HepG2 (cell line): Measurements from ENCODE around the gene RAB15. TPM values are rescaled to one million over a fixed set of nuclear protein-coding genes. Genes with fewer than 3 reads are reported as not detected.

Experiments
- CREM ChIP-seq, 2 experiments: sonication (generic) in 1 of 2; formaldehyde crosslinking in 1 of 2; IDR thresholded peaks; 2 replicates each; pipeline versions ENCODE4 v1.4.0 to v1.6.1; 2016 to 2020; ENCODE audit warnings: antibody characterized with exemption in 1 of 2, mild to moderate bottlenecking in 1 of 2, missing genetic modification reagents in 1 of 2
- HDAC2 ChIP-seq: sonication (generic); formaldehyde crosslinking; IDR thresholded peaks from 2 replicates; pipeline ENCODE4 v1.4.0; 2020; ENCODE audit warnings: missing genetic modification reagents
- HIVEP1 ChIP-seq: sonication (generic); formaldehyde crosslinking; IDR thresholded peaks from 2 replicates; pipeline ENCODE4 v1.4.0; 2020; ENCODE audit warnings: mild to moderate bottlenecking, missing genetic modification reagents
- HMGXB3 ChIP-seq: sonication (generic); formaldehyde crosslinking; IDR thresholded peaks from 2 replicates; pipeline ENCODE4 v1.4.0; 2020; ENCODE audit warnings: missing genetic modification reagents, borderline replicate concordance
- KAT8 ChIP-seq: IDR thresholded peaks from 2 replicates; pipeline ENCODE4 v1.6.1; 2016; ENCODE audit warnings: missing genetic modification reagents, missing compliant biosample characterization
- MATR3 ChIP-seq: sonication (generic); formaldehyde crosslinking; IDR thresholded peaks from 2 replicates; pipeline ENCODE4 v1.4.0; 2020; ENCODE audit warnings: missing genetic modification reagents
- MAX ChIP-seq: IDR thresholded peaks from 2 replicates; pipeline ENCODE4 v1.6.1; 2012; ENCODE audit warnings: inconsistent platforms
- NKX3-1 ChIP-seq: sonication (generic); formaldehyde crosslinking; IDR thresholded peaks from 2 replicates; pipeline ENCODE4 v1.5.0; 2020; ENCODE audit warnings: missing genetic modification reagents
- REL ChIP-seq: sonication (generic); formaldehyde crosslinking; conservative IDR thresholded peaks from 2 replicates; pipeline ENCODE4 v1.8.0; 2022; ENCODE audit warnings: mild to moderate bottlenecking, missing genetic modification reagents, moderate library complexity
- RFX1 ChIP-seq: fragments of 450-650 bp; IDR thresholded peaks from 2 replicates; pipeline ENCODE4 v1.6.1; 2017
- SIN3A ChIP-seq: IDR thresholded peaks from 2 replicates; pipeline ENCODE4 v1.6.1; 2011; ENCODE audit warnings: low read depth, mild to moderate bottlenecking, control low read depth, low read length, borderline replicate concordance
- ZBTB34 ChIP-seq: sonication (generic); formaldehyde crosslinking; IDR thresholded peaks from 2 replicates; pipeline ENCODE4 v1.8.0; 2022; ENCODE audit warnings: mild to moderate bottlenecking, missing genetic modification reagents
- ZNF33A ChIP-seq: sonication (generic); formaldehyde crosslinking; IDR thresholded peaks from 2 replicates; pipeline ENCODE4 v1.5.1; 2020; ENCODE audit warnings: missing genetic modification reagents, mild to moderate bottlenecking, moderate library complexity, borderline replicate concordance
- ZNF746 ChIP-seq: sonication (generic); formaldehyde crosslinking; IDR thresholded peaks from 2 replicates; pipeline ENCODE4 v1.8.0; 2022; ENCODE audit warnings: mild to moderate bottlenecking, missing genetic modification reagents
- polyA plus RNA-seq, 8 experiments: library from polyadenylated mRNA; depleted of rRNA in 3 of 8; stranded (reverse) in 7 of 8; unstranded in 1 of 8; fragments of >200 nt; fragmentation: Illumina TruSeq in 4 of 8; extraction: Trizol in 4 of 8; gene quantifications; 2 replicates each; pipeline versions ENCODE4 v1.2.1 to v1.2.3, GENCODE V29; 2011 to 2016; ENCODE audit warnings: low read depth in 4 of 8, missing spikeins in 1 of 8, mixed read lengths in 1 of 8; ENCODE audit not compliant: insufficient read depth in 1 of 8
- total RNA-seq, 5 experiments: library from RNA; depleted of rRNA; stranded (reverse); fragments of >200 nt; fragmentation: Illumina TruSeq; extraction: Trizol; gene quantifications; 2 replicates each; pipeline ENCODE4 v1.2.3, GENCODE V29; 2016; ENCODE audit warnings: low read depth in 1 of 5

The RAB15 gene
- total and polyA plus RNA-seq, 2 of the 13 experiments (the other 11 are each of a cell fraction or from before 2014, with no cell fraction given), result 7.4 to 18.5 TPM

GRCh38 chr14:64947710-64948611, 24.2 kb downstream of the RAB15 start (continued):
- TF ChIP-seq ZNF746 (CRISPR knock-in tag), result 0 out of 2 replicates have a peak, but pooled peaks have one; percentile 28
- no peak for TF ChIP-seq SIN3A
- no peak for TF ChIP-seq REL (CRISPR knock-in tag)
- no peak for TF ChIP-seq NKX3-1 (CRISPR knock-in tag)
- peak; percentile 60 for TF ChIP-seq RFX1
- TF ChIP-seq HIVEP1, result no peak
- no peak for TF ChIP-seq HMGXB3
- peak; percentile 28; the same call in 1 of the 2 replicates for TF ChIP-seq CREM (IDR thresholded peaks at IDR 0.05)
- TF ChIP-seq CREM (CRISPR knock-in tag; IDR thresholded peaks at IDR 0.05), result no peak
- TF ChIP-seq HDAC2 (CRISPR knock-in tag), result peak; percentile 69; the same call in 1 of the 2 replicates
- no peak for TF ChIP-seq KAT8 (CRISPR knock-in tag)
- no peak for TF ChIP-seq ZNF33A (CRISPR knock-in tag)
- TF ChIP-seq ZBTB34 (CRISPR knock-in tag), result no peak
- peak; percentile 62; the same call in 1 of the 2 replicates for TF ChIP-seq MAX
- TF ChIP-seq MATR3 (CRISPR knock-in tag), result no peak
